GM10266 (cell line): ENCODE results near the gene DIP2C.

ENCODE experiments used
- DNase-seq: peaks from one replicate; pipeline ENCODE4 v3.0.0; 2012; ENCODE audit errors: extremely low spot score
- CTCF ChIP-seq: IDR thresholded peaks from 2 replicates; pipeline ENCODE4 v1.5.1; 2012; ENCODE audit warnings: mild to moderate bottlenecking, low read depth; ENCODE audit not compliant: control insufficient read depth, insufficient read depth; ENCODE audit errors: missing control alignments

The DIP2C gene

GRCh38 chr10:389261-389790, 300.1 kb downstream of the DIP2C start:
- no peak for DNase-seq
- TF ChIP-seq CTCF: no peak

- TF ChIP-seq CTCF: no peak
- DNase-seq: no peak
These were observed 300.8 kb downstream of the DIP2C start for GRCh38 chr10:388661-389045.

- no peak for DNase-seq
- TF ChIP-seq CTCF: no peak
These were observed 301.4 kb downstream of the DIP2C start for GRCh38 chr10:387909-388660.

GRCh38 chr10:387593-387891, 301.9 kb downstream of the DIP2C start:
- TF ChIP-seq CTCF: no peak
- DNase-seq: no peak

- no peak for TF ChIP-seq CTCF
- no peak for DNase-seq
These were observed 302.5 kb downstream of the DIP2C start for GRCh38 chr10:386771-387592.

- TF ChIP-seq CTCF: no peak
- no peak for DNase-seq
These were observed 303.7 kb downstream of the DIP2C start for GRCh38 chr10:385571-386300.
